ENCODE measurements around the gene RUBCNL.

GRCh38 chr13:46396341-46396740 lies 9.3 kb upstream of the RUBCNL start:
- TF ChIP-seq CTCF (IDR thresholded peaks at IDR 0.05) (no peak), POLR2A (IDR thresholded peaks at IDR 0.05) (no peak)
